Tracheal epithelial cell (primary cell): ENCODE data around the gene OR2H1. TPM values are rescaled to one million over a fixed set of nuclear protein-coding genes. Genes with fewer than 3 reads are reported as not detected.

Experiments used
- total RNA-seq: library from RNA; depleted of rRNA; stranded (reverse); fragments of >200 nt; gene quantifications from 2 replicates; pipeline ENCODE4 v1.2.1, GENCODE V29; 2014

OR2H1 gene
- total RNA-seq = not detected in 2 replicates

GRCh38 chr6:29456971-29457370 lies at the start of gene OR2H1, which contains the start of gene OR11A1:
Gene OR2H1 (plus strand): TSS chr6:29457155. CDS start chr6:29461770, 4,615 bp downstream.
Gene OR11A1 (minus strand): TSS chr6:29457071. CDS start chr6:29427641, 29,430 bp downstream.

DNA sequence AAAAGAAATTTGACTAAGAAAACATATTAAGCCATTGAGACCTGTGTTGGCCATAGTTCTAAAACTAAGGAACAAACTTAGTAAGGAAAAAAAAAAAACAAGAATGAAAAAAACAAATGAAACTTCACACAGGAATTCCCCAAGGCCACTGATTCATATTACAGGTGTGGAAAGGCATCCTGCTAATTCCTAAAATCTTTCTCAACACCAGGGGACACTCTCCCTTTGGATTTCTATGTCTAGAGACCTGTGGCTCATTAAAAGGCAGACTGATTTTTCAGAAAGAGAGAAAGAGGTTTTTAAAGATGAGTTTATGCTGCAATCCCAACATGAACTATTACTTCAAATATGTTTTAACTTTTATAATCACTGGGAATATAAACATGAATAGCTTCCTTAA lies 42.4 kb upstream of the OR2H1 start, which contains the start of gene OR12D1:
Gene OR12D1 (plus strand): TSS at position 341 of the 400 bp plus-strand sequence.

DNA sequence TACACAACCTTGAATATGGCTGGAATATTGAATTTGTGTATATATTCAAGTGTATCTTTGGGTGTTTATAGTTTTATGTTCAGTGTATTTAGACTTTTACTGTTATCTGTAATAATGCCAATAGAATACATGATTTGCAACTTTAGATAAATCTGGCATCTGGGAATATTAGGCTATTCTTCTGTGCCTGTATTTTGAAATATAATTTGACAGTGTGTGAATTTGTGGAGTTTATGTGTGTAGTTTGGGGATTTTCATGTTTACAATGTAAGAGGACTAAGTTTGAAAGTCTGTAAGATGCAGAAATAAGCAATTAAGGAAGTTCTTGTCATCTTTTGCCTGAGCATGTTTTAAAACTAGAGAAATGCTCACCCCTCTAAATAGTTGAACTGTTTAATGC lies 17.9 kb upstream of the OR2H1 start, which contains the start of gene OR10C1:
Gene OR10C1 (plus strand): TSS at position 301 of the 400 bp plus-strand sequence. CDS start 710 bp downstream, outside the sequence.

DNA sequence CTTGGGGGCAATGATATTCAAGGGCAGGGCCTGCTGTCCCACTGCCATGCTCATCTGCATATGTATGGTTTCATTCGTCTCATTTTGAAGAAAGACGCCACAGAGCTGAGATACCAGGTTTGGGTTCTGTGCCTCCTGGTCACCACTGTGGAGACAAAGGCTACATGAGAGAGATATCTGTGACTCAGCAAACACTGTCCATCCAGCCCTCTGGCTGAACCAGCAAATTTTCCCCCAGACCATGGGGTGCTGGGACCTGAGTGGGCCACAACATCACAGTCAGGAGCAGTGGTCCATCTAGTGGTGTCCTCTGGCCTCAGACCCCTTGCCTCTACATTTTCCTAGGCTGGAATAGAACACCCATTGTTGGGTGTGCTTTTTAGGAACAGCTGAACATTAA lies 30.7 kb downstream of the OR2H1 start, which contains the start of gene MAS1L:
Gene MAS1L (minus strand): TSS at position 297 of the 400 bp plus-strand sequence. CDS start 54 bp downstream, at position 243.

Other genes starting within 250 kb of the OR2H1 start
- gene OR14J1, start 155.5 kb upstream of the OR2H1 start, total RNA-seq = not detected in 2 replicates
- gene OR5V1, start 88.3 kb upstream of the OR2H1 start, total RNA-seq = not detected in 2 replicates
- not detected in 2 replicates for gene OR12D3, start 81.9 kb upstream of the OR2H1 start, total RNA-seq
- not detected in 2 replicates for gene OR12D2, start 61.5 kb upstream of the OR2H1 start, total RNA-seq
- not detected in 2 replicates for gene OR12D1, start 42.2 kb upstream of the OR2H1 start, total RNA-seq
- not detected in 2 replicates for gene OR10C1, start 17.8 kb upstream of the OR2H1 start, total RNA-seq
- gene OR11A1, start 84 bp upstream of the OR2H1 start, total RNA-seq = not detected in 2 replicates
- gene MAS1L, start 30.8 kb downstream of the OR2H1 start, total RNA-seq = not detected in 2 replicates
- 9.9 TPM in 1 of 2 replicates, not detected in the other for gene UBD, start 102.6 kb downstream of the OR2H1 start, total RNA-seq
- gene OR2H2, start 128.0 kb downstream of the OR2H1 start, total RNA-seq = 0.24 TPM in 1 of 2 replicates, not detected in the other
- gene GABBR1, start 176.0 kb downstream of the OR2H1 start, total RNA-seq = 4.9 and 9.6 TPM in 2 replicates
- not detected in 2 replicates for gene MOG, start 199.9 kb downstream of the OR2H1 start, total RNA-seq
- 0.24 and 1.1 TPM in 2 replicates for gene ZFP57, start 224.0 kb downstream of the OR2H1 start, total RNA-seq